Colonic mucosa (tissue), 4 donors: ENCODE data around the gene FIGLA. TPM values are rescaled to one million over a fixed set of nuclear protein-coding genes. Genes with fewer than 3 reads are reported as not detected.
"Not testable (repeated sequence)": the region's sequence is repeated elsewhere in the genome, so short reads cannot be mapped to it uniquely, and the experiment has no call there.

Experiments
- DNase-seq: peaks from one replicate; pipeline ENCODE4 v3.0.0-alpha.2; 2020
- H3K27ac ChIP-seq: fragments of 200-600 bp; one replicate; pipeline ENCODE4 v1.8.0; 2021
- H3K27me3 ChIP-seq: fragments of 200-600 bp; one replicate; pipeline ENCODE4 v1.8.0; 2021
- H3K36me3 ChIP-seq: fragments of 200-600 bp; one replicate; pipeline ENCODE4 v1.8.0; 2021
- H3K4me1 ChIP-seq: fragments of 200-600 bp; one replicate; pipeline ENCODE4 v1.8.0; 2021; ENCODE audit warnings: mild to moderate bottlenecking
- H3K4me3 ChIP-seq: fragments of 200-600 bp; one replicate; pipeline ENCODE4 v1.8.0; 2021
- H3K9ac ChIP-seq, 2 donors: one replicate each; pipeline ENCODE4 v1.7.0; 2013; ENCODE audit warnings: control low read depth in 2 of 2, low read depth in 2 of 2, low read length in 2 of 2
- H3K9me3 ChIP-seq: fragments of 200-600 bp; one replicate; pipeline ENCODE4 v1.8.0; 2021
- intact Hi-C: fragments of 100-400 bp; cut with DNase I; formaldehyde crosslinking; loops from one replicate; pipeline ENCODE4 v1.14.1; 2022
- total RNA-seq, 2 donors: library from RNA; stranded (reverse); fragmentation: NEBNext Ultra II Directional in 1 of 2; extraction: Animal tissue kit (Norgen Biotek cat#: 25700) in 1 of 2; gene quantifications; one replicate each; pipeline ENCODE4 v1.2.1, GENCODE V29; 2021
- TF ChIP-seq, protein P1 (sequence below): fragments of 200-600 bp; IDR thresholded peaks from one replicate; pipeline ENCODE4 v1.8.0; 2022; ENCODE audit warnings: antibody characterized with exemption, mild to moderate bottlenecking
- donor health status: healthy.
- donor health status: DM: no; HTN: no; CAD: no.
- donor health status: DM: no; HTN: no; CAD: no.

FIGLA gene
- total RNA-seq, 2 donors from 2014 or later = not detected

GRCh38 chr2:70744397-70744796 lies 46.0 kb downstream of the FIGLA start:
- Histone ChIP-seq H3K9ac (no peak overlapping the region), H3K4me3 (no peak overlapping the region), H3K4me1 (no peaks in the 10 kb centered on the region), H3K36me3 (no peaks in the 10 kb centered on the region), H3K27ac (no peak overlapping the region), H3K27me3 (no peaks in the 10 kb centered on the region), H3K9me3 (no peaks in the 10 kb centered on the region)
- intact Hi-C loops = no loop called here
- DNase-seq = no peak
- TF ChIP-seq, protein P1, sequence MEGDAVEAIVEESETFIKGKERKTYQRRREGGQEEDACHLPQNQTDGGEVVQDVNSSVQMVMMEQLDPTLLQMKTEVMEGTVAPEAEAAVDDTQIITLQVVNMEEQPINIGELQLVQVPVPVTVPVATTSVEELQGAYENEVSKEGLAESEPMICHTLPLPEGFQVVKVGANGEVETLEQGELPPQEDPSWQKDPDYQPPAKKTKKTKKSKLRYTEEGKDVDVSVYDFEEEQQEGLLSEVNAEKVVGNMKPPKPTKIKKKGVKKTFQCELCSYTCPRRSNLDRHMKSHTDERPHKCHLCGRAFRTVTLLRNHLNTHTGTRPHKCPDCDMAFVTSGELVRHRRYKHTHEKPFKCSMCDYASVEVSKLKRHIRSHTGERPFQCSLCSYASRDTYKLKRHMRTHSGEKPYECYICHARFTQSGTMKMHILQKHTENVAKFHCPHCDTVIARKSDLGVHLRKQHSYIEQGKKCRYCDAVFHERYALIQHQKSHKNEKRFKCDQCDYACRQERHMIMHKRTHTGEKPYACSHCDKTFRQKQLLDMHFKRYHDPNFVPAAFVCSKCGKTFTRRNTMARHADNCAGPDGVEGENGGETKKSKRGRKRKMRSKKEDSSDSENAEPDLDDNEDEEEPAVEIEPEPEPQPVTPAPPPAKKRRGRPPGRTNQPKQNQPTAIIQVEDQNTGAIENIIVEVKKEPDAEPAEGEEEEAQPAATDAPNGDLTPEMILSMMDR = no peak

DNA sequence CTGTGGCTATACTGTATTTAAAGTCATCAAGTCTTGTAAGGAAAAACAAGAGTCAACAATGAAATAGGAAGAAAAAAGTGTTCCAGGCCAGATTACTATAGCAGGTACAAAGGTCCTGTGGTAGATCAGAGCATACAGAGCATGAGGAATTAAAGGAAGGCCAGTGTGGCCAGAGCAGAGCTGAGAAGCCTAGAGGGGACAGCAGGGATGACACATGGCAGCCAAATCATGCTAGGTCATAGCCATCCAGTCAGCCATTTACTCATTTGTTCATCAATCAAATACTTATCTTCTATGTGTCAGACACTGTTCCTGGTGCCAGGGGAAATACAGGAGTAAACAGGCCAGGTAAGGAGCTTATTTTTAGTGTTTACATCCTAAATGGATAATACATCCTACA lies 46.8 kb downstream of the FIGLA start:
- Histone ChIP-seq H3K9me3 (no peaks in the 10 kb centered on the region), H3K27ac (no peak overlapping the region), H3K9ac (no peak overlapping the region), H3K36me3 (no peaks in the 10 kb centered on the region), H3K27me3 (no peaks in the 10 kb centered on the region), H3K4me3 (no peak overlapping the region), H3K4me1 (no peaks in the 10 kb centered on the region)
- TF ChIP-seq, protein P1 = no peak
- intact Hi-C loops = no loop called here
- DNase-seq = no peak

DNA sequence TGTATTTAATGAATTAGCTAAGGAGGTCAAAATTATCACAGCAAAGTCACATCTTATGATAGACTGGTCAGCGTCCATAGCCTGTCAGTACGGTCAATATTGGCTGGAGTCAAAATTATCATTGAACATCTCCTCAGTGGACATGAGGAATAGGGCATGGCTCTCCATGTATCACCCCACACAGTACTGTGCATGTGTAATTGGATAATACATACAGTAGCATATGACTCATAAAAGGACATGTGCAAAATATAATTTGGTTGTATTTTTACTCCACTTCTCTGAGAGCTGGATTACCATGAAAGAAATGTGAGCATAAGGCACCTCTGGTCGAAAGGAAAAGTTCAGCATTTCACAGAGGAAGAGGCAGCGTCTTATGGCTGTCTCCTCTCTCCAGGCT lies 47.4 kb downstream of the FIGLA start:
- DNase-seq = no peak
- Histone ChIP-seq H3K9ac (no peak overlapping the region), H3K36me3 (no peaks in the 10 kb centered on the region), H3K4me1 (no peaks in the 10 kb centered on the region), H3K4me3 (no peak overlapping the region), H3K9me3 (no peaks in the 10 kb centered on the region), H3K27me3 (no peaks in the 10 kb centered on the region), H3K27ac (no peak overlapping the region)
- intact Hi-C loops = no loop called here
- TF ChIP-seq, protein P1 = no peak

DNA sequence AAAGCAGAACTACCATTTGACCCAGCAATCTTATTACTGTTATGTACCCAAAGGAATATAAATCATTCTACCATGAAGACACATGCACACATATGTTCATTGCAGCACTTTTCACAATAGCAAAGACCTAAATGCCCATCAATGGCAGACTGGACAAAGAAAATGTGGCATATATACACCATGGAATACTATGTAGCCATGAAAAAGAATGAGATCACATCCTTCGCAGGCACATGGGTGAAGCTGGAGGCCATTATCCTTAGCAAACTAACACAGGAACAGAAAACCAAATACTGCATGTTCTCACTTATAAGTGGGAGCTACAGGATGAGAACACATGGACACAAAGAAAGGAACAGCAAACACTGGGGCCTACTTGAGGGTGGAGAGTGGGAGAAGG lies 51.0 kb downstream of the FIGLA start:
- H3K9me3 ChIP-seq, H3K27ac ChIP-seq, H3K36me3 ChIP-seq, H3K27me3 ChIP-seq, intact Hi-C loops, H3K4me3 ChIP-seq, H3K4me1 ChIP-seq, DNase-seq, H3K9ac ChIP-seq: not testable (repeated sequence)

DNA sequence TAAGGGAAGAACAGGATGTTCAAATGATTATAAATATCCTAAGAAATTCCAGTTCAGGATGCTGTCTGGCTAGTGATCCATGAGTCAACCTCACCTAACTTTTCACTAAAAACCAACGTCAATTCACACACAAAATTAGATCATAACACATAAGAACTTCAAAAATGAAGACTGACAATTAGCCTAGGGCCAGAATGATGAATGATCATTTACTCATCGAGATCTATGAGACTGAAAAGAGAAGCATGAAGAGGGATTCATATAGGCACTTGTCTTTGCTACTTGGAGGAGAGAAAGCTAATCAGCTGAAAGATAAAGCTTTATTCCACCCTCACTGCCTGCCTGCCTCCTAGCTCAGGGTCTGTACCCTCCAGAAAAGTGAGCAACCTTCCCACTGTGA lies 52.3 kb downstream of the FIGLA start:
- intact Hi-C loops = no loop called here
- Histone ChIP-seq H3K4me3 (no peak overlapping the region), H3K27ac (no peak overlapping the region), H3K4me1 (no peaks in the 10 kb centered on the region), H3K36me3 (no peaks in the 10 kb centered on the region), H3K9me3 (no peaks in the 10 kb centered on the region), H3K27me3 (no peaks in the 10 kb centered on the region), H3K9ac (no peak overlapping the region)
- TF ChIP-seq, protein P1 = no peak
- DNase-seq = no peak

DNA sequence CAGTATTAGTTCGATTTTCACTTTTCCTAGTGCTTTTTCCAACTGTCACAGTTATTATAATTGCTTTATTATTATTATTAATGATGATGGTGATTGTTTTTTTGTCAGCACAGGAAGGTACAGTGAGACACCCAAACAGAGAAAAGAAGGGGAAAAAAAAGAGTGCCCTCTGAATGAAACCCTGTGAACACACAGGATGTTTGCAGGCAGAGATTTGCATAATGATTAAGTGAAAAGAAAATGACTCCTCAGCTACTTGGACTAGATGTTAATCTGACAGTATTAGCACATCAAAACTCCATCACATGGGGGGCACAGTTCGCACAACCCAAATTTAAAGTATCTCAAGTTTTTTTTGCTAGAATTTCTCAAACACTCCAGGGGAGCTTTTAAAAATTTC lies 55.4 kb downstream of the FIGLA start:
- H3K9me3 ChIP-seq = no peaks in the 10 kb centered on the region
- H3K27me3 ChIP-seq = no peaks in the 10 kb centered on the region
- intact Hi-C loops = no loop called here
- no peak overlapping the region for H3K27ac ChIP-seq
- H3K9ac ChIP-seq = no peak overlapping the region
- no peak overlapping the region for H3K4me3 ChIP-seq
- no peak for DNase-seq
- TF ChIP-seq, protein P1 = no peak
- no peaks in the 10 kb centered on the region for H3K36me3 ChIP-seq
- no peaks in the 10 kb centered on the region for H3K4me1 ChIP-seq
